Activated CD8-positive, alpha-beta T cell treated with anti-CD3 and anti-CD28 coated beads for 36 hours (primary cell): ENCODE measurements around the gene CTNNA1. TPM values are rescaled to one million over a fixed set of nuclear protein-coding genes. Genes with fewer than 3 reads are reported as not detected.
A peak's percentile ranks its signal among the peaks of the same experiment; 100 is the strongest.

Experiments used
- ATAC-seq: fragments of 200-7000 bp; cut with Tn5 transposase; one replicate; pipeline ENCODE4 v1.10.0; 2021; ENCODE audit warnings: mild to moderate bottlenecking, moderate library complexity
- CTCF ChIA-PET: fragments of 350-600 bp; sonication (Branson Sonifier 250); formaldehyde crosslinking; loops from one replicate; lab custom pipeline; 2021; ENCODE audit warnings: antibody characterized with exemption; lab: Charles Lee
- POLR2A ChIA-PET: fragments of 350-600 bp; sonication (Branson Sonifier 250); formaldehyde crosslinking; loops from one replicate; lab custom pipeline; 2021; ENCODE audit warnings: antibody characterized with exemption; lab: Charles Lee
- DNase-seq: peaks from one replicate; pipeline ENCODE4 v3.0.0-alpha.2; 2020
- H3K27ac Mint-ChIP-seq: one replicate; pipeline ENCODE4 v1.8.0; 2021; ENCODE audit warnings: mild to moderate bottlenecking, mixed read lengths
- H3K27me3 Mint-ChIP-seq: one replicate; pipeline ENCODE4 v1.8.0; 2021; ENCODE audit warnings: mixed read lengths
- H3K36me3 Mint-ChIP-seq: one replicate; pipeline ENCODE4 v1.8.0; 2021; ENCODE audit warnings: low read depth, mixed read lengths
- H3K4me1 Mint-ChIP-seq: one replicate; pipeline ENCODE4 v1.8.0; 2021; ENCODE audit warnings: low read depth, mixed read lengths
- H3K4me3 Mint-ChIP-seq: one replicate; pipeline ENCODE4 v1.8.0; 2021; ENCODE audit warnings: mild to moderate bottlenecking, moderate library complexity, mixed read lengths
- H3K9me3 Mint-ChIP-seq: one replicate; pipeline ENCODE4 v1.8.0; 2021; ENCODE audit warnings: mixed read lengths
- intact Hi-C: fragments of 100-400 bp; cut with micrococcal nuclease; formaldehyde crosslinking; loops from one replicate; pipeline ENCODE4 v1.10.0; 2022
- total RNA-seq, 2 experiments: library from RNA; stranded (reverse); gene quantifications; one replicate each; pipeline ENCODE4 v1.2.3, GENCODE V29; 2021
- TF ChIP-seq, protein P1 (sequence below): fragments of 200-600 bp; IDR thresholded peaks from one replicate; pipeline ENCODE4 v1.8.0; 2022; ENCODE audit warnings: antibody characterized with exemption, mild to moderate bottlenecking

CTNNA1 gene
- total RNA-seq, 2 experiments from 2014 or later: 77.3 to 85.6 TPM

DNA sequence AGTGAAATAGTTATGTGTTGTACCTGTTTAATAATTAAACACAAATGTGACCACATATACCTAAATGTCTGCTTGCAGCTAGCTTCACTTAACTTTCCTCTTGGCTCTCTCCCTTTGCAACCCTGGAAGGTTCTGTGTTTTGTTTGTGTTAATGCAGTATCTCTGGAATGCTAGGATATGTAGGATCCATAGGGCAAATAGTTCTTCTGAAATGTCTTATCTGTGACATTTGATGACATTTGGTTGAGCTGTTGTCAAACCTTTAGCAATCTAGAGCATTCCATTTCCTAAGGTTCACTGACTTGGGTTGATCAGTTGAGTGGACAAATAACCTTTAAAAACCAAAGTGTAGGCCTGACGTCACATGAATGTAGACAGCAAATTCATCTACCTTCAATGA lies 21.8 kb downstream of the CTNNA1 start:
- intact Hi-C loops: no loop called here
- TF ChIP-seq, protein P1, sequence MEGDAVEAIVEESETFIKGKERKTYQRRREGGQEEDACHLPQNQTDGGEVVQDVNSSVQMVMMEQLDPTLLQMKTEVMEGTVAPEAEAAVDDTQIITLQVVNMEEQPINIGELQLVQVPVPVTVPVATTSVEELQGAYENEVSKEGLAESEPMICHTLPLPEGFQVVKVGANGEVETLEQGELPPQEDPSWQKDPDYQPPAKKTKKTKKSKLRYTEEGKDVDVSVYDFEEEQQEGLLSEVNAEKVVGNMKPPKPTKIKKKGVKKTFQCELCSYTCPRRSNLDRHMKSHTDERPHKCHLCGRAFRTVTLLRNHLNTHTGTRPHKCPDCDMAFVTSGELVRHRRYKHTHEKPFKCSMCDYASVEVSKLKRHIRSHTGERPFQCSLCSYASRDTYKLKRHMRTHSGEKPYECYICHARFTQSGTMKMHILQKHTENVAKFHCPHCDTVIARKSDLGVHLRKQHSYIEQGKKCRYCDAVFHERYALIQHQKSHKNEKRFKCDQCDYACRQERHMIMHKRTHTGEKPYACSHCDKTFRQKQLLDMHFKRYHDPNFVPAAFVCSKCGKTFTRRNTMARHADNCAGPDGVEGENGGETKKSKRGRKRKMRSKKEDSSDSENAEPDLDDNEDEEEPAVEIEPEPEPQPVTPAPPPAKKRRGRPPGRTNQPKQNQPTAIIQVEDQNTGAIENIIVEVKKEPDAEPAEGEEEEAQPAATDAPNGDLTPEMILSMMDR: no peak
- ChIA-PET CTCF (interaction anchor here (1.0 kb wide), 1 partner anchor 14 kb away, joined by 4 read pairs; no protein-coding TSS in a partner anchor), POLR2A (no interaction called here)
- Mint-ChIP-seq H3K36me3 (peaks cover 3% of the 10 kb centered on the region), H3K9me3 (no peaks in the 10 kb centered on the region), H3K27ac (no peak overlapping the region), H3K4me1 (no peaks in the 10 kb centered on the region), H3K27me3 (peaks cover 14% of the 10 kb centered on the region), H3K4me3 (no peak overlapping the region)
- no peak for DNase-seq
- ATAC-seq: no peak

DNA sequence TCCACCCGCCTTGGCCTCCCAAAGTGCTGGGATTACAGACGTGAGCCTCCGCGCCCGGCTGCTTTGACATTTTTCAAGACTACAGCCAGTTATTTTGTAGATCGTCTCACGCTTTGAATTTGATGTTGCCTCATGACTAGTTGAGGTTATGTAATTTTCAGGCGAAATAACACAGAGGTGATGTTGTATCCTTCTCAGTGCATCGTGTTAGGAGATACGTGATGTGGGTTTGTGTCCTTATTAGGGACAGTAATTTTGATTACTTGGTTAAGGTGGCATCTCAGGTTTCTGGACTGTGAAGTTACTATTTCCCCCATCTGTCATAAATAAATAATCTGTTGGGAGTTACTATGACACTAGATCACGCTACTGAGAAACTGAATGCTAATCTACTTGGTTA lies 25.0 kb downstream of the CTNNA1 start:
- H3K4me3 Mint-ChIP-seq: no peak overlapping the region
- TF ChIP-seq, protein P1: no peak
- CTCF ChIA-PET: no interaction called here
- POLR2A ChIA-PET: no interaction called here
- no peak overlapping the region for H3K27ac Mint-ChIP-seq
- ATAC-seq (no peak), DNase-seq (no peak)
- H3K27me3 Mint-ChIP-seq: peaks cover 9% of the 10 kb centered on the region
- intact Hi-C loops: no loop called here
- peaks cover 3% of the 10 kb centered on the region for H3K36me3 Mint-ChIP-seq
- H3K9me3 Mint-ChIP-seq: no peaks in the 10 kb centered on the region
- no peaks in the 10 kb centered on the region for H3K4me1 Mint-ChIP-seq

DNA sequence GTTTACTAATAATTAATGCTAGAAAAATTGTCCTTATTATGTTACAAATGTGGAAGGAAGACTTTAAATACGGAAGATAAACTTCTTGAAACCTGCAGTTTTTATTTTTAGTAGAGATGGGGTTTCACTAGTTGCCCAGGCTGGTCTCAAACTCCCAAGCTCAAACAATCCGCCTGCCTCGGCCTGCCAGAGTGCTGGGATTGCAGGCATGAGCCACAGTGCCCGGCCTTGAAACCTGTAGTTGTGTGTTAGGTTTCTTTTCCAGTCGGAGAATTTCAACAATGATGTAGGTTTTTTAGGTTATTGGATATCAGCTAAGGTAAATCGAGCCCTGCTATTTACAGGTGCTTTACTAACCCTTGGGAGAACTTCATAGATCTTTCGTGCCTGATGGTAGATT lies 30.8 kb downstream of the CTNNA1 start:
- DNase-seq (no peak), ATAC-seq (no peak)
- Mint-ChIP-seq H3K4me1 (no peaks in the 10 kb centered on the region), H3K36me3 (no peaks in the 10 kb centered on the region), H3K27ac (no peak overlapping the region), H3K4me3 (no peak overlapping the region), H3K27me3 (peaks cover 29% of the 10 kb centered on the region), H3K9me3 (no peaks in the 10 kb centered on the region)
- CTCF ChIA-PET: interaction anchor here (1.7 kb wide), 1 partner anchor 11 kb away, joined by 5 read pairs; no protein-coding TSS in a partner anchor
- TF ChIP-seq, protein P1: no peak
- intact Hi-C loops: no loop called here
- POLR2A ChIA-PET: no interaction called here

DNA sequence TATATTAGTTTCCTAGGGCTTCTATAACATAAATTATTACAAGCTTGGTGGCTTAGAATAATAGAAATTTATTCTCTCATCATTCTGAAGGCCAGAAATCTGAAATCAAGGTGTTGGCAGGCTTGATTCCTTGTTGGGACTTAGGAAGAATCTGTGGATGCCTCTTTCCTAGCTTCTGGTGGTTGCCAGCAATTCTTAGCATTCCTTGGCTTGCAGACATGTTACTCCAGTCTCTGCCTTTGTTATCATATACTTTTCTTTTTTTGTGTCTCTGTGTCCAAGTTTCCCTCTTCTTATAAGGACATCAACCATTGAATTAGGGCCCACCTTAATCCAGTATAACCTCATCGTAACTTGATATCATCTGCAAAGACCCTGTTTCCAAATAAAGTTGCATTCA lies 31.4 kb downstream of the CTNNA1 start:
- H3K4me1 Mint-ChIP-seq: peaks cover 2% of the 10 kb centered on the region
- no peaks in the 10 kb centered on the region for H3K9me3 Mint-ChIP-seq
- ATAC-seq (no peak), DNase-seq (no peak)
- intact Hi-C loops: no loop called here
- CTCF ChIA-PET: interaction anchor here (1.7 kb wide), 1 partner anchor 12 kb away, joined by 5 read pairs; no protein-coding TSS in a partner anchor
- H3K4me3 Mint-ChIP-seq: no peak overlapping the region
- no peak overlapping the region for H3K27ac Mint-ChIP-seq
- H3K27me3 Mint-ChIP-seq: peaks cover 32% of the 10 kb centered on the region
- POLR2A ChIA-PET: no interaction called here
- no peaks in the 10 kb centered on the region for H3K36me3 Mint-ChIP-seq
- TF ChIP-seq, protein P1: no peak

DNA sequence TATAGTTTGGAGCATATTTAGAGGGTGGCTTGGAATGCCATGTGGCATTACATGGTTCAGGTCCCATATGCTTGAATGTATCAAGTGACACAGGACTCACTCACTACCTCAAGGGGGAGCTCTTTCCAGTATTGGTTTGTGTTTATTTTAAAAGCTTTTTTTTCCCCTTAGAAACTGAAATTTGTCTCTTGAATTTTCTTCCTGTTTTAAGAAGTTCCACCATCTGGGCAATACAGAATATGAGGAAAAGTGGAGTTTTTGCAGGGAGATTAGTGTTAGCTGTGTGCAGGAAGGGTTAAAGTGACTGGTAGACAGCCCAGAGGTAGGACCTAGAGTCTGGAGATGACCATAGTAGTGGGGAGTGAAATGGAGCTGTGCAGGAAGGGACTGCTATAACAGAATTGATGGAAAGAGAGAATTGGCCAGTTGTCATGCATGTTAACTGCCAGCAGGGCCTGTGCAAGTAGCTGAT lies 36.6 kb downstream of the CTNNA1 start:
- H3K27me3 Mint-ChIP-seq: peaks cover 55% of the 10 kb centered on the region
- ChIA-PET POLR2A (no interaction called here), CTCF (interaction anchor here (0.6 to 4.6 kb wide), 43 partner anchors 9 to 482 kb away, joined by 3 to 45 read pairs (median 4); no protein-coding TSS in a partner anchor)
- intact Hi-C loops: no loop called here
- H3K4me3 Mint-ChIP-seq: no peak overlapping the region
- DNase-seq (peak; percentile 13), ATAC-seq (peak; percentile 56)
- no peaks in the 10 kb centered on the region for H3K36me3 Mint-ChIP-seq
- no peaks in the 10 kb centered on the region for H3K9me3 Mint-ChIP-seq
- TF ChIP-seq, protein P1: peak; percentile 70
- peaks cover 30% of the 10 kb centered on the region for H3K4me1 Mint-ChIP-seq
- H3K27ac Mint-ChIP-seq: no peak overlapping the region
